BJ (cell line): Measurements from ENCODE around the gene CPEB2. TPM values are rescaled to one million over a fixed set of nuclear protein-coding genes. Genes with fewer than 3 reads are reported as not detected.

ENCODE experiments used
- CTCF ChIA-PET: fragments of 350-600 bp; formaldehyde crosslinking; extraction: SDS; loops from one replicate; lab custom pipeline; 2021; ENCODE audit warnings: antibody characterized with exemption, inconsistent platforms; lab: Yijun Ruan, JAX
- POLR2A ChIA-PET: fragments of 300-600 bp; sonication (Branson Sonifier 250); formaldehyde crosslinking; extraction: SDS; loops from one replicate; lab custom pipeline; 2021; ENCODE audit warnings: antibody characterized with exemption; lab: Charles Lee
- DNase-seq: peaks from one replicate; pipeline ENCODE4 v3.0.0-alpha.2; 2011; ENCODE audit warnings: low read depth
- H3K27me3 ChIP-seq: 2 replicates; pipeline ENCODE4 v1.6.0; 2011; ENCODE audit warnings: low read length; ENCODE audit not compliant: control insufficient read depth, insufficient read depth
- H3K36me3 ChIP-seq: 2 replicates; pipeline ENCODE4 v1.5.1; 2011; ENCODE audit warnings: low read length; ENCODE audit not compliant: control insufficient read depth, insufficient read depth
- H3K4me3 ChIP-seq: 2 replicates; pipeline ENCODE4 v1.5.1; 2011; ENCODE audit warnings: low read depth, mild to moderate bottlenecking, control low read depth, low read length
- polyA plus RNA-seq: library from polyadenylated mRNA; depleted of rRNA; stranded (reverse); fragments of >200 nt; gene quantifications from 2 replicates; pipeline ENCODE4 v1.2.3, GENCODE V29; 2011
- TF ChIP-seq, protein P1 (sequence below): IDR thresholded peaks from 2 replicates; pipeline ENCODE4 v1.5.1; 2011; ENCODE audit warnings: low read depth, mild to moderate bottlenecking, control low read depth, inconsistent platforms, low read length, moderate library complexity; ENCODE audit not compliant: insufficient read depth

The CPEB2 gene
- polyA plus RNA-seq, 1 experiment, result 2.8 TPM

DNA sequence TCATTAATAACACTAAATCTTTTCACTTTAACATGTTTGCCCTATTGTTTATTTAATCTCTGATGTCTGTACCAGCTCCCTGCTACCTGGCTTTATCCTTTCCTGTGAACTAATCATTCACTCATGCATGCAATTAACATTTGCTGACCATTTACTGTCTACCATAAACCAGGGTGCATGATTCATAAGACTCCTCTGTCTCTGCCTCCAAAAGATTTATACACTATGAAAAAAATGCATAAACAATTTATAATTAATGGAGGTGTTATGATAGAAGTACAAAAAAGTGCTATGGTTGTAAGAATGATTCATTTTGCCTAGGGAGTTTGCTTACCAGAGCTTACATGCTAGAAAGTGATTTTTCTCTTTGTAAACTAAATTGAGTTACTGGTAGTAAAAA, 24.5 kb upstream of the CPEB2 start:
- Histone ChIP-seq H3K36me3 (no peaks in the 10 kb centered on the region), H3K27me3 (no peaks in the 10 kb centered on the region), H3K4me3 (no peak overlapping the region)
- DNase-seq, result no peak
- TF ChIP-seq, protein P1, sequence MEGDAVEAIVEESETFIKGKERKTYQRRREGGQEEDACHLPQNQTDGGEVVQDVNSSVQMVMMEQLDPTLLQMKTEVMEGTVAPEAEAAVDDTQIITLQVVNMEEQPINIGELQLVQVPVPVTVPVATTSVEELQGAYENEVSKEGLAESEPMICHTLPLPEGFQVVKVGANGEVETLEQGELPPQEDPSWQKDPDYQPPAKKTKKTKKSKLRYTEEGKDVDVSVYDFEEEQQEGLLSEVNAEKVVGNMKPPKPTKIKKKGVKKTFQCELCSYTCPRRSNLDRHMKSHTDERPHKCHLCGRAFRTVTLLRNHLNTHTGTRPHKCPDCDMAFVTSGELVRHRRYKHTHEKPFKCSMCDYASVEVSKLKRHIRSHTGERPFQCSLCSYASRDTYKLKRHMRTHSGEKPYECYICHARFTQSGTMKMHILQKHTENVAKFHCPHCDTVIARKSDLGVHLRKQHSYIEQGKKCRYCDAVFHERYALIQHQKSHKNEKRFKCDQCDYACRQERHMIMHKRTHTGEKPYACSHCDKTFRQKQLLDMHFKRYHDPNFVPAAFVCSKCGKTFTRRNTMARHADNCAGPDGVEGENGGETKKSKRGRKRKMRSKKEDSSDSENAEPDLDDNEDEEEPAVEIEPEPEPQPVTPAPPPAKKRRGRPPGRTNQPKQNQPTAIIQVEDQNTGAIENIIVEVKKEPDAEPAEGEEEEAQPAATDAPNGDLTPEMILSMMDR, result no peak
- ChIA-PET POLR2A (no interaction called here), CTCF (no interaction called here)

DNA sequence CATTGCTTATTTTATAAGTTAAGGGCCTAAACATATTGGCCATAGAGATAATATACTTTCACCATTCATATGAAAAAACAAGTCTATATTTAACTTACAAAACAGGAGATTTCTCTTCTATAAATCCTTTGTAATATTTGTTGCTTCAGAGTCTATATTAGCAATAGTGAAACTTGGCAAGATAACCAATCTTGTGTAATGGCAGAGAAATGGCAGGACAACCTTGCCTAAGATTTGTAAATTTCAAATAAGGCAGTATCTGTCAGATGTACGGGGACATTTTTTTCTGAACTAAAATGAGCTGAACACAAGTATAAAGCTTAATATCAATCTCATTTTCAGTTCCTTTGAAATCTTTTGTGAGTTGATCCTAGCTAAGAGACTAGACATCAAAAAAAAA, 17.8 kb upstream of the CPEB2 start:
- TF ChIP-seq, protein P1, result no peak
- Histone ChIP-seq H3K4me3 (no peak overlapping the region), H3K36me3 (no peaks in the 10 kb centered on the region), H3K27me3 (no peaks in the 10 kb centered on the region; the same call in 1 of the 2 replicates)
- POLR2A ChIA-PET, result no interaction called here
- CTCF ChIA-PET, result interaction anchor here (0.6 kb wide), 1 partner anchor 358 kb away, joined by 3 read pairs; no protein-coding TSS in a partner anchor
- no peak for DNase-seq

DNA sequence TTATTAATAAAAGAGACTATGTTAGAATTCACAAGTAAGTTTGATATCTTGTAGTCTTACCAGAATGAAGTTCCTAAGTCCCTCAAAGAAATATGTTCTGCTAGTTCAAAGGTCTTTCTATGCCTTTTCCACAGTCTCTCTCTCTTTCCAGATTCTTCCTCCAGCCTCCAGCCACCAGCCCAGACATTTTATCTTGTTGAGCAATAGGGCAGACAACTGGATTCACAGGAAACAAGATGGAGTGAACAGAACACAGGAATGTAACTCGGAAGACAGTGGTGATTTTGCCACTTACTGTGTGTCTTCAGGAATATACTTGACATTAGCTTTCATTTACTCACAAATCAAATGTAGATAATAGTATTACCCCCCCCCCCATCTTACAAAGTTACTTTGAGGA, 17.1 kb upstream of the CPEB2 start:
- ChIA-PET CTCF (interaction anchor here (1.3 kb wide), 1 partner anchor 12 kb away, joined by 4 read pairs; no protein-coding TSS in a partner anchor), POLR2A (no interaction called here)
- Histone ChIP-seq H3K27me3 (no peaks in the 10 kb centered on the region; the same call in 1 of the 2 replicates), H3K4me3 (no peak overlapping the region), H3K36me3 (no peaks in the 10 kb centered on the region)
- TF ChIP-seq, protein P1, result no peak
- no peak for DNase-seq

DNA sequence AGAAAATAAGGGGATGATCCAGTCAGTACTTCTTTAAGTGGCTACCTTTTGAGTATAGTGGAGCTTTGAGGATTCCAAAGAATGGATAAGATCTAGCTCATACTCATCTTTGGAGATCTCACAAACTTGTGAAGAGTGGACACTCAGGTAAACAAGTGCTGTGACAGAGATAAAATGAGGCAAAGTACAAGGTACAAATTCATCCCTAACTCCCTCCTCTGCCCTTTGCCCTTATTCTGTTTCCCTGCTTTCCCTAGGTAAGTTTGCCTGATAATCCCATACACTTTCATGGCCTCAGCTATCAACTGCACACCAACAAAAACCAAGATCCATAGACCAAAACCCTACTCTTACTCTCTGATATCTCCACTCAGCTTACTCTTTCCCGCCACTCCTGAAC, 16.4 kb upstream of the CPEB2 start:
- DNase-seq, result no peak
- ChIA-PET CTCF (interaction anchor here (1.3 to 1.5 kb wide), 2 partner anchors 11 to 24 kb away, joined by 3 to 4 read pairs; no protein-coding TSS in a partner anchor), POLR2A (no interaction called here)
- Histone ChIP-seq H3K27me3 (no peaks in the 10 kb centered on the region; the same call in 1 of the 2 replicates), H3K4me3 (no peak overlapping the region), H3K36me3 (no peaks in the 10 kb centered on the region)
- TF ChIP-seq, protein P1, result no peak

DNA sequence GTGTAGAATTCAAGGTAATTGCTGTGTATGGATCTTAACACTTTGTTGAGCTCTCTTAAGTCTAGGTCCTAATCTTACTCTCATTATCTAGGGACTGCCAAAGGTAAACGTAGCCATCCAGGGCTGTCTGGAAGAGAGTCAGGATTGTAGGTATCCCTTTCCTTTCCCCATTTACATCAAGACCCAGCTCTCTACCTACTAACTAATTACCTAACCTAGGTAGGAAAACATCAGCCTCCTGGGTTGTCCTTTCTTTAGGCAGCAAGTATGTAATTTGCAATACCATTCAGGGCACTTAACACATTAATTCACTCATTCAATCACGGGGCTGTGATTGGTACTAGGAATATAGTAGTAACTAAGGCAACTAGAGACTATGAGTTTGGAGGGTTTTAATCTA, 15.2 kb upstream of the CPEB2 start:
- CTCF ChIA-PET, result interaction anchor here (1.5 to 1.6 kb wide), 2 partner anchors 14 to 26 kb away, joined by 3 to 6 read pairs; no protein-coding TSS in a partner anchor
- Histone ChIP-seq H3K36me3 (no peaks in the 10 kb centered on the region), H3K27me3 (no peaks in the 10 kb centered on the region; the same call in 1 of the 2 replicates), H3K4me3 (no peak overlapping the region)
- TF ChIP-seq, protein P1, result no peak
- POLR2A ChIA-PET, result no interaction called here
- DNase-seq, result no peak
